Progenitor cell of endocrine pancreas (in vitro differentiated cells): ENCODE measurements around the gene PHOSPHO1. TPM values are rescaled to one million over a fixed set of nuclear protein-coding genes. Genes with fewer than 3 reads are reported as not detected.

Experiments used
- DNase-seq: peaks from one replicate; pipeline ENCODE4 v3.0.0; 2021; ENCODE audit warnings: low spot score; ENCODE audit not compliant: unreplicated experiment
- H3K27ac Mint-ChIP-seq: 2 replicates; pipeline ENCODE4 v1.8.0; 2021; ENCODE audit warnings: mild to moderate bottlenecking, moderate library complexity, mixed read lengths
- H3K27me3 Mint-ChIP-seq: 2 replicates; pipeline ENCODE4 v1.8.0; 2021; ENCODE audit warnings: mixed read lengths
- H3K36me3 Mint-ChIP-seq: 2 replicates; pipeline ENCODE4 v1.8.0; 2022; ENCODE audit warnings: mixed read lengths; ENCODE audit not compliant: insufficient read depth
- H3K4me1 Mint-ChIP-seq: 2 replicates; pipeline ENCODE4 v1.8.0; 2021; ENCODE audit warnings: low read depth, mixed read lengths
- H3K4me3 Mint-ChIP-seq: 2 replicates; pipeline ENCODE4 v1.8.0; 2021; ENCODE audit warnings: low read depth, mild to moderate bottlenecking, moderate library complexity, mixed read lengths
- H3K9me3 Mint-ChIP-seq: 2 replicates; pipeline ENCODE4 v1.8.0; 2021; ENCODE audit warnings: low read depth, mixed read lengths
- total RNA-seq: library from RNA; stranded (reverse); gene quantifications from 2 replicates; pipeline ENCODE4 v1.2.1, GENCODE V29; 2021
- TF ChIP-seq, protein P1 (sequence below): fragments of 200-600 bp; sonication (generic); IDR thresholded peaks from one replicate; pipeline ENCODE4 v1.5.0; 2021; ENCODE audit warnings: antibody characterized with exemption, mild to moderate bottlenecking; ENCODE audit not compliant: unreplicated experiment

PHOSPHO1 gene
- total RNA-seq, 1 donor from 2014 or later, result not detected

GRCh38 chr17:49213399-49213798 lies 17.2 kb downstream of the PHOSPHO1 start:
- Mint-ChIP-seq H3K4me3 (no peak overlapping the region), H3K27ac (no peak overlapping the region), H3K27me3 (peaks cover 38% of the 10 kb centered on the region), H3K36me3 (no peaks in the 10 kb centered on the region), H3K4me1 (no peaks in the 10 kb centered on the region), H3K9me3 (no peaks in the 10 kb centered on the region)
- no peak for DNase-seq
- TF ChIP-seq, protein P1, sequence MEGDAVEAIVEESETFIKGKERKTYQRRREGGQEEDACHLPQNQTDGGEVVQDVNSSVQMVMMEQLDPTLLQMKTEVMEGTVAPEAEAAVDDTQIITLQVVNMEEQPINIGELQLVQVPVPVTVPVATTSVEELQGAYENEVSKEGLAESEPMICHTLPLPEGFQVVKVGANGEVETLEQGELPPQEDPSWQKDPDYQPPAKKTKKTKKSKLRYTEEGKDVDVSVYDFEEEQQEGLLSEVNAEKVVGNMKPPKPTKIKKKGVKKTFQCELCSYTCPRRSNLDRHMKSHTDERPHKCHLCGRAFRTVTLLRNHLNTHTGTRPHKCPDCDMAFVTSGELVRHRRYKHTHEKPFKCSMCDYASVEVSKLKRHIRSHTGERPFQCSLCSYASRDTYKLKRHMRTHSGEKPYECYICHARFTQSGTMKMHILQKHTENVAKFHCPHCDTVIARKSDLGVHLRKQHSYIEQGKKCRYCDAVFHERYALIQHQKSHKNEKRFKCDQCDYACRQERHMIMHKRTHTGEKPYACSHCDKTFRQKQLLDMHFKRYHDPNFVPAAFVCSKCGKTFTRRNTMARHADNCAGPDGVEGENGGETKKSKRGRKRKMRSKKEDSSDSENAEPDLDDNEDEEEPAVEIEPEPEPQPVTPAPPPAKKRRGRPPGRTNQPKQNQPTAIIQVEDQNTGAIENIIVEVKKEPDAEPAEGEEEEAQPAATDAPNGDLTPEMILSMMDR, result no peak

- H3K4me1 Mint-ChIP-seq, result peaks cover under 1% of the 10 kb centered on the region
- peaks cover 31% of the 10 kb centered on the region for H3K27me3 Mint-ChIP-seq
- DNase-seq, result no peak
- no peak within 1 kb of the TSS for H3K4me3 Mint-ChIP-seq
- TF ChIP-seq, protein P1, result no peak
- H3K9me3 Mint-ChIP-seq, result no peaks in the 10 kb centered on the region
- H3K27ac Mint-ChIP-seq, result no peak within 1 kb of the TSS
- no peaks in the 10 kb centered on the region for H3K36me3 Mint-ChIP-seq
These were observed 20.2 kb downstream of the PHOSPHO1 start, which contains the start of the genes ABI3 and GNGT2 for GRCh38 chr17:49210158-49211029. TSS of gene ABI3 (plus strand) at chr17:49210707. CDS start at chr17:49210725, 18 bp downstream. TSS of gene GNGT2 (minus strand) at chr17:49210574. CDS start at chr17:49207422, 3,152 bp downstream.

GRCh38 chr17:49209061-49209571 lies 21.5 kb downstream of the PHOSPHO1 start:
- Mint-ChIP-seq H3K4me3 (no peak overlapping the region), H3K27ac (no peak overlapping the region), H3K36me3 (no peaks in the 10 kb centered on the region), H3K4me1 (peaks cover 2% of the 10 kb centered on the region), H3K9me3 (no peaks in the 10 kb centered on the region), H3K27me3 (peaks cover 31% of the 10 kb centered on the region)
- no peak for DNase-seq
- TF ChIP-seq, protein P1, result no peak

DNA sequence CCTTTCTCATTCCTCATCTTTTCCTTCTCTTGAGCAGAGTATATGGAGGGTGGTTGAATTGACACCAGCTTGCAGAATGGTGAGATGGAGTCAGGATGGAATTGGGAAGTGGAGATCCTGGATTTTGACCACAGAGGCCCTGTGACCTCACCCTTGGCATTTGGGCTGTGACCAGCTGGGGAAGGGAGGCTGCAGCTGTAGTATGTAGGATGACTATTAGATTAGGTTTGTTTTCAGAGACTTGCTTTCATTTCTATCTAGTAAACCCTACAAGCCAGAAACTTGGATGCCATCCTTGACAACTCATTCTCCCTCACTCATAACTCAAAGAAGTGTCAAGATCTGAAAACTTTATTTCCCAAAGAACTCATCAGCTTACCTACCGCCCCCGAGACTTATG lies 26.1 kb downstream of the PHOSPHO1 start:
- no peak overlapping the region for H3K4me3 Mint-ChIP-seq
- H3K27ac Mint-ChIP-seq, result no peak overlapping the region
- DNase-seq, result no peak
- no peaks in the 10 kb centered on the region for H3K9me3 Mint-ChIP-seq
- TF ChIP-seq, protein P1, result no peak
- H3K27me3 Mint-ChIP-seq, result peaks cover 42% of the 10 kb centered on the region
- H3K4me1 Mint-ChIP-seq, result peaks cover 2% of the 10 kb centered on the region
- no peaks in the 10 kb centered on the region for H3K36me3 Mint-ChIP-seq

GRCh38 chr17:49203796-49204195 lies 26.8 kb downstream of the PHOSPHO1 start:
- Mint-ChIP-seq H3K36me3 (no peaks in the 10 kb centered on the region), H3K27me3 (peaks cover 36% of the 10 kb centered on the region), H3K4me3 (no peak overlapping the region), H3K4me1 (peaks cover 2% of the 10 kb centered on the region), H3K9me3 (no peaks in the 10 kb centered on the region), H3K27ac (no peak overlapping the region)
- DNase-seq, result no peak
- TF ChIP-seq, protein P1, result no peak
